Activated CD8-positive, alpha-beta memory T cell treated with anti-CD3 and anti-CD28 coated beads, Interleukin-2, amount 50 U/mL, for 48 hours (primary cell): ENCODE measurements around the gene CELSR2.
A peak's percentile ranks its signal among the peaks of the same experiment; 100 is the strongest.

Source experiments
- DNase-seq: peaks from one replicate; pipeline ENCODE4 v3.0.0-alpha.2; 2020

The CELSR2 gene

DNA sequence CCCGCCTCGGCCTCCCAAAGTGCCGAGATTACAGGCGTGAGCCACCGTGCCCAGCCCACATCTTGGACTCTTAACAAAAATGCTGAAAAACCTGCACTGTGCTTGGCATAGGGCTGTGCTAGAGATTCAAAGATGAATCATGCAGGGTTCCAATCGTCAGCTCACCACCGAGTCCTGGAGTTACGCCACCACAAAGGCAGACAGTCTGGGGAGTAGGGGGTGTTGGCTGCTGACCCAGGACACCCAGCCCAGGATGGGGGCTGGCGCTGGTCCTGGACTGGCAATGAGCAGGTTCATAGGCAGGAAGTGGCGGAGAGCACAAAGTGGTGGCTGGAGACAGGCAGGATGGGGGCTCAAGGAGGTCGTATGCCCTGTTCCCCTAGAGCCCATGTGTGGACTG, 17.6 kb downstream of the CELSR2 start:
- DNase-seq, result no peak

DNA sequence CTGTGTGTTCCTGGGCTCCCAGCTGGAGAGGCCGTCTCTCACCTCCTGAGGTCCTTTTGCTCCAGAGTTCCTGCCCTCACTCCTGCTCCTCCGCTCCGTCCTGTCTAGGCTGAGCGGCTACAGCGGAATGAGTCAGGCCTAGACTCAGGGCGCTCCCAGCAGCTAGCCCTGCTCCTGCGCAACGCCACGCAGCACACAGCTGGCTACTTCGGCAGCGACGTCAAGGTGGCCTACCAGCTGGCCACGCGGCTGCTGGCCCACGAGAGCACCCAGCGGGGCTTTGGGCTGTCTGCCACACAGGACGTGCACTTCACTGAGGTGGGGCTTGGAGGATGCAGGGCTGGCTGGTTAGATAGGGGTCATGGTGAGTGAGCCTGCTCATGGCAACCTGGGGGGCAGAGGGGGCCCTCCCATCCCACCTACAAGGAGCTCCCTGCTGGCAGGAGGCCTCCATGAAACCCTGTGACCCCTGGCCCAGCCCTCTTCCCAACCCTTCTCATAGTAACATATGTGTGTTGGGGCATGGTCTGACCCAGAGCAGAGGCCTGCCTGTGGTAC, 18.5 kb downstream of the CELSR2 start:
- no peak for DNase-seq

DNA sequence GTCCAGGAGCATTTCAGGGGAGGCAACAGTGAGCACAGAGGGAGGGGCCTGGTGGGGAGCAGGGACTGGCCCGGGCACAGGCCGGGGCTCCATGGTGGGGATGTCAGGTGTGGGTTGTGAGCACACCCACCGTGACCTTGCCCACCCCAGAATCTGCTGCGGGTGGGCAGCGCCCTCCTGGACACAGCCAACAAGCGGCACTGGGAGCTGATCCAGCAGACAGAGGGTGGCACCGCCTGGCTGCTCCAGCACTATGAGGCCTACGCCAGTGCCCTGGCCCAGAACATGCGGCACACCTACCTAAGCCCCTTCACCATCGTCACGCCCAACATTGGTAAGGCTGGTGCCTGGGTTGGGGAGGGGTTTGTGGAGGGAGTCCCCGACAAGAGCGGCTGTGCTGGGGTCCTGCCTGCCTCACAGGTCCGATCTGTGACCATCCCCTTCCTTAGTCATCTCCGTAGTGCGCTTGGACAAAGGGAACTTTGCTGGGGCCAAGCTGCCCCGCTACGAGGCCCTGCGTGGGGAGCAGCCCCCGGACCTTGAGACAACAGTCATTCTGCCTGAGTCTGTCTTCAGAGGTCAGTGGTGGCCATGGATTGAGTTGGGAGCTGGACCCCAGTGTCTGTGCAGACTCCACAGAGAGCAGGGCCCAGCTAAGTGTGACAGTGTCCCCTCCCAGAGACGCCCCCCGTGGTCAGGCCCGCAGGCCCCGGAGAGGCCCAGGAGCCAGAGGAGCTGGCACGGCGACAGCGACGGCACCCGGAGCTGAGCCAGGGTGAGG, 19.3 kb downstream of the CELSR2 start:
- no peak for DNase-seq

DNA sequence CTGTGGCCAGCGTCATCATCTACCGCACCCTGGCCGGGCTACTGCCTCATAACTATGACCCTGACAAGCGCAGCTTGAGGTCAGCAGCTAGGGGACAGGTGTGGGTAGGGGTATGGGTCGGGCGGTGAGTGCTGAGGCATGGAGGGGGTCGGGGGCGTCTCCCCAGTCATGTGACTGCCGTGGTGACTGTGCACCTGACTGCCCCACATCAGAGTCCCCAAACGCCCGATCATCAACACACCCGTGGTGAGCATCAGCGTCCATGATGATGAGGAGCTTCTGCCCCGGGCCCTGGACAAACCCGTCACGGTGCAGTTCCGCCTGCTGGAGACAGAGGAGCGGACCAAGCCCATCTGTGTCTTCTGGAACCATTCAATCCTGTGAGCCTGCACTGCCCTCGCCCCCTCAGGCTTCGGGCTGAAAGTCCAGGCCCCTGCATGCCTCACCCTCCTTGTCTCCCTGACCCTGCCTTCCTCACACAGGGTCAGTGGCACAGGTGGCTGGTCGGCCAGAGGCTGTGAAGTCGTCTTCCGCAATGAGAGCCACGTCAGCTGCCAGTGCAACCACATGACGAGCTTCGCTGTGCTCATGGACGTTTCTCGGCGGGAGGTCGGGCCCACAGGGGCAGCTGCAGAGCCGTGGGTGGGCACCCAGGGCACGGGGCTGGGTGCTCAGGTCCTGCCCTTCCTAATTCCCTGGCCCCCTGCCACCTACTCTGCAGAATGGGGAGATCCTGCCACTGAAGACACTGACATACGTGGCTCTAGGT, 20.1 kb downstream of the CELSR2 start:
- DNase-seq, result no peak

DNA sequence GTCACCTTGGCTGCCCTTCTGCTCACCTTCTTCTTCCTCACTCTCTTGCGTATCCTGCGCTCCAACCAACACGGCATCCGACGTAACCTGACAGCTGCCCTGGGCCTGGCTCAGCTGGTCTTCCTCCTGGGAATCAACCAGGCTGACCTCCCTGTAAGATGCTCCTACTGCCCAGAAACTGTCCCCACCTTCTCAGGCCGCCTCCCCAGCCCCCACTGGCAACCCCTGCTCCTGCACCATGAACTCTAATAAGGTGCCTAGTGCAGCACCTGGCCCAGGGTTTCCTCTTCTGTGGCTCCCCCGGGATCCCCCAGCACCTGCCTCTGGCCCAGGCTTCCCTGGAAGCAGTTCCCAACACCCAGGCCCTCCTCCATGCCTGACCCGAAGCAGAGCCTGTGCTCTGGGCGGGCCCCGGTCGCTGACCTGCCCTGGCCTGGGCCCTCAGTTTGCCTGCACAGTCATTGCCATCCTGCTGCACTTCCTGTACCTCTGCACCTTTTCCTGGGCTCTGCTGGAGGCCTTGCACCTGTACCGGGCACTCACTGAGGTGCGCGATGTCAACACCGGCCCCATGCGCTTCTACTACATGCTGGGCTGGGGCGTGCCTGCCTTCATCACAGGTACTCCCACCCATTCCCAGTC, 20.8 kb downstream of the CELSR2 start:
- no peak for DNase-seq

DNA sequence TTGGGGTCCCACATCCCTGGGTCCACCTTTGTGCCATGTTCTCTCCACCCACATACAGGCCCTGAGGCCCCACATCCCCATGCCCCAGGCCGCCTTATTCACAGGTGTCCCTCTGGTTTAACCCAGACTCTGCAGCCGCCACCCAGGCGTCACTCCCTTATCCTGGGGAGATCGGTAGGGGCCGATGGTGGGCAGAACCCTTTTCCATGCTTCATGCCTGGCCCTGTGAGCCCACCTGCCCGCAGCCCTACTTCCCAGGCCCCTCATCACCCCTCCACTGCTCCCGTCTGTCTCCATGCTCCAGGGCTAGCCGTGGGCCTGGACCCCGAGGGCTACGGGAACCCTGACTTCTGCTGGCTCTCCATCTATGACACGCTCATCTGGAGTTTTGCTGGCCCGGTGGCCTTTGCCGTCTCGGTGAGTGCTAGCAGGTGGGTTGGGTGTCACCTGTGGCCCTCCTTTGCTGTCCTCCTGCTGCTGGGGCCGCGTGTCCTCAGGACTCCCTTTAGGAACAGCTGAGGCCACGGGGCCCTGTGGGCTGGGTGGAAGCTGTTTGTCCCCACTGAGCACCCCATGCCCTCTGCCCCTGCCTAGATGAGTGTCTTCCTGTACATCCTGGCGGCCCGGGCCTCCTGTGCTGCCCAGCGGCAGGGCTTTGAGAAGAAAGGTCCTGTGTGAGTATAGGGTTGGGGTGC, 21.4 kb downstream of the CELSR2 start:
- DNase-seq, result no peak

DNA sequence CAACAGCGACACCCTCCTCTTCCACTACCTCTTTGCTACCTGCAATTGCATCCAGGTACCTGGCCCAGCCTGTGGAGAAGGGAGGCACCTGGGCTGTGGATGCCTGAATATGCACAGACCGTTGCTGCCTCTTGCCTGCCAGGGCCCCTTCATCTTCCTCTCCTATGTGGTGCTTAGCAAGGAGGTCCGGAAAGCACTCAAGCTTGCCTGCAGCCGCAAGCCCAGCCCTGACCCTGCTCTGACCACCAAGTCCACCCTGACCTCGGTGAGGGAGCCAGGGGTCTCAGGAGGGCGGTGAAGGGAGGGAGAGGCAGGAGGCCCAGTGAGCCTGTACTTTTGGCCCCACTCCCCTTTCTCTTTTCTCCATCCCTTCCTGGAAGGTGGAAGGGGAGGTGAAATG, 22.1 kb downstream of the CELSR2 start:
- DNase-seq, result no peak

DNA sequence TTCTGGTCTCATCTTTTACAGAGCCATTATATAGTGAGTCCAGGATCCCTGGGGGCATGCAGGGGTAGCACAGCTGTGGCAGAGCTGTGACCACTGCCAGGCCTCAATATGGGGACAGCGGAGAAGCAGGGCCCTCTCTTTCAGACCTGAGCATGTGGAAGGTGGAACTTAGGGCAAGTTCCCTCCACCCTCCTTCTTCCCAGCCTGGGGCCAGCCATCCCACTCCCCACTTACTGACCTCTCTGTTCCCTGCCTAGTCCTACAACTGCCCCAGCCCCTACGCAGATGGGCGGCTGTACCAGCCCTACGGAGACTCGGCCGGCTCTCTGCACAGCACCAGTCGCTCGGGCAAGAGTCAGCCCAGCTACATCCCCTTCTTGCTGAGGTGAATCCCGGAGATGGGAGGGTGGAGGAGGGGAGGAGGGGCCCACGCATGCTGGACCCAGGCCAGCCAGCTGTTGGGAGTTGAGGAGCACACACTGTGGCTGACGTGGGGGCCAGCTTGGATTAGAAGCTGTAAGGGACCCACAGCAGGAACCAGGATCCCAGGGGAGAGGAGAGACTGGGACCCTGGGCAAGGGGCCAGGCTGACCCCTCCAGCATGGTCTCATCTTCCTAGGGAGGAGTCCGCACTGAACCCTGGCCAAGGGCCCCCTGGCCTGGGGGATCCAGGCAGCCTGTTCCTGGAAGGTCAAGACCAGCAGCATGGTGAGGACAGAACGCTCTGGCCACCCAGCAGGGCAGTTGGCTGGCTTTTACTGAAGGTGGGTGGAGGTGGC, 22.9 kb downstream of the CELSR2 start:
- DNase-seq, result no peak

DNA sequence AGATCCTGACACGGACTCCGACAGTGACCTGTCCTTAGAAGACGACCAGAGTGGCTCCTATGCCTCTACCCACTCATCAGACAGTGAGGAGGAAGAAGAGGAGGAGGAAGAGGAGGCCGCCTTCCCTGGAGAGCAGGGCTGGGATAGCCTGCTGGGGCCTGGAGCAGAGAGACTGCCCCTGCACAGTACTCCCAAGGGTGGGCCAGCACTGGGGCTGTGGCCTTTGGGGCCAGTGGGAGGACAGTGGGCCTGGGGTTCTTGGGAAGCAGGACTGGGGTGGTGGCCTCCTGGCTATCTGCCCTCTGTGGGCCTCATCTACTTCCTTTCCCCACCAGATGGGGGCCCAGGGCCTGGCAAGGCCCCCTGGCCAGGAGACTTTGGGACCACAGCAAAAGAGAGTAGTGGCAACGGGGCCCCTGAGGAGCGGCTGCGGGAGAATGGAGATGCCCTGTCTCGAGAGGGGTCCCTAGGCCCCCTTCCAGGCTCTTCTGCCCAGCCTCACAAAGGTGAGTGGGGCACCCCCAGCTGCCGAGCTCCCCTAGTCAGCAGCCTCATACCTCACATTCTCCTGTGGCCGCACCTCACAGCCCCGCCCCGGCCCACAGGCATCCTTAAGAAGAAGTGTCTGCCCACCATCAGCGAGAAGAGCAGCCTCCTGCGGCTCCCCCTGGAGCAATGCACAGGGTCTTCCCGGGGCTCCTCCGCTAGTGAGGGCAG, 23.6 kb downstream of the CELSR2 start:
- DNase-seq, result no peak

DNA sequence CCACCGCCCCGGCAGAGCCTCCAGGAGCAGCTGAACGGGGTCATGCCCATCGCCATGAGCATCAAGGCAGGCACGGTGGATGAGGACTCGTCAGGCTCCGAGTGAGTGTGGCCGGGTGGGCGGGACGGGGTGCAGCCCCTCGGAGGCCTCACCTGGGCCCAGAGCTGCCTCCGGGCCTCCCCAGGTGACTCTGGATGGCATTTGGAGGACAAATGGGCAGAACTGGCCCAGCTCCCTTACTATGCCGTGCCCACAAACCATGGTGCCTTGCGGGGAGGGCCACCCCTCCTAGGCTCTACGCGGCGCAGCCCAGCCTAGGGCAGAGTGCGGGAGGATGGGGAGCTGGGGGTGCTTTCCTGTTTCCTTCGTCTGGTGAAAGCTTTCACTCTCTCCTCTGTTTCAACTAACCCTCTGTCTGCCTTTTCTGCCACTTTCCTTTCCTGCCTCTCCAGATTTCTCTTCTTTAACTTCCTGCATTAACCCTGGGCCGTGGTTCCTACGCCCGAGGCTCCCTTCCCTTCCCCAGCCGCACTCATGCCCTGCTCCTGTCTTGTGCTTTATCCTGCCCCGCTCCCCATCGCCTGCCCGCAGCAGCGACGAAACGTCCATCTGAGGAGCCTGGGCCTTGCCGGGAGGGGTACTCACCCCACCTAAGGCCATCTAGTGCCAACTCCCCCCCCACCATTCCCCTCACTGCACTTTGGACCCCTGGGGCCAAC, 24.4 kb downstream of the CELSR2 start:
- no peak for DNase-seq

DNA sequence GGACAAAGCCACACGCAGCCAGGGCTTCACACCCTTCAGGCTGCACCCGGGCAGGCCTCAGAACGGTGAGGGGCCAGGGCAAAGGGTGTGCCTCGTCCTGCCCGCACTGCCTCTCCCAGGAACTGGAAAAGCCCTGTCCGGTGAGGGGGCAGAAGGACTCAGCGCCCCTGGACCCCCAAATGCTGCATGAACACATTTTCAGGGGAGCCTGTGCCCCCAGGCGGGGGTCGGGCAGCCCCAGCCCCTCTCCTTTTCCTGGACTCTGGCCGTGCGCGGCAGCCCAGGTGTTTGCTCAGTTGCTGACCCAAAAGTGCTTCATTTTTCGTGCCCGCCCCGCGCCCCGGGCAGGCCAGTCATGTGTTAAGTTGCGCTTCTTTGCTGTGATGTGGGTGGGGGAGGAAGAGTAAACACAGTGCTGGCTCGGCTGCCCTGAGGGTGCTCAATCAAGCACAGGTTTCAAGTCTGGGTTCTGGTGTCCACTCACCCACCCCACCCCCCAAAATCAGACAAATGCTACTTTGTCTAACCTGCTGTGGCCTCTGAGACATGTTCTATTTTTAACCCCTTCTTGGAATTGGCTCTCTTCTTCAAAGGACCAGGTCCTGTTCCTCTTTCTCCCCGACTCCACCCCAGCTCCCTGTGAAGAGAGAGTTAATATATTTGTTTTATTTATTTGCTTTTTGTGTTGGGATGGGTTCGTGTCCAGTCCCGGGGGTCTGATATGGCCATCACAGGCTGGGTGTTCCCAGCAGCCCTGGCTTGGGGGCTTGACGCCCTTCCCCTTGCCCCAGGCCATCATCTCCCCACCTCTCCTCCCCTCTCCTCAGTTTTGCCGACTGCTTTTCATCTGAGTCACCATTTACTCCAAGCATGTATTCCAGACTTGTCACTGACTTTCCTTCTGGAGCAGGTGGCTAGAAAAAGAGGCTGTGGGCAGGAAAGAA, 25.5 kb downstream of the CELSR2 start:
- no peak for DNase-seq

DNA sequence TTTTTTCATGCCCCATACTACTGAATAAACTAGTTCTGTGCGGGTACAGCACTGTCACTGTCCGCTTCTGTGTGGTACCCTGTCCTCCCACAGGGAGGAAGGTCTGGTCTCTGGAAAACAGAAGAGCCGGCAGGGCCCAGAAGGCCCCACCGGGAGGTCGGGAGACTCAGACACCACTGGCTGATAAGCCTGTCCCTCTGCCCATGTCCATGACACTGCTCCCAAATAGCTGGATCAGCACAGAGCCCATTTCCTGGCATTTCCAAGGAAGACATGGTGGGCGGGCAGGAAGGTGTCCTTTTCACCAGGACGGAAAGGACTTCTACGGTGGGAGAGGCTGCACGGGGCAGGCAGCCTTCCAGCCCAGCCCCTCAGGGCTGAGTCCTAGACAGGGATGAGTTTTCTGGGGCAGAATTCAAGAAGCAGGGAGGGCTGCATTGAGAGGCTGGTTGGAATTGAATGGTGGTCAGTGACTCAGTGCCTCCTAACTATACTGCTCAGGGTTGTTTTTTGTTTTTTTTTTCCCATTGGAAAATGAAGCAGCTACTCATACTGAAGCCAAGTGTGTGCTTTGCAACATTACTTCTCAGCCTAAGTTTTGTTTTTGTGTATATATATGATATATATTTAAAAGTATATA, 26.5 kb downstream of the CELSR2 start:
- no peak for DNase-seq

DNA sequence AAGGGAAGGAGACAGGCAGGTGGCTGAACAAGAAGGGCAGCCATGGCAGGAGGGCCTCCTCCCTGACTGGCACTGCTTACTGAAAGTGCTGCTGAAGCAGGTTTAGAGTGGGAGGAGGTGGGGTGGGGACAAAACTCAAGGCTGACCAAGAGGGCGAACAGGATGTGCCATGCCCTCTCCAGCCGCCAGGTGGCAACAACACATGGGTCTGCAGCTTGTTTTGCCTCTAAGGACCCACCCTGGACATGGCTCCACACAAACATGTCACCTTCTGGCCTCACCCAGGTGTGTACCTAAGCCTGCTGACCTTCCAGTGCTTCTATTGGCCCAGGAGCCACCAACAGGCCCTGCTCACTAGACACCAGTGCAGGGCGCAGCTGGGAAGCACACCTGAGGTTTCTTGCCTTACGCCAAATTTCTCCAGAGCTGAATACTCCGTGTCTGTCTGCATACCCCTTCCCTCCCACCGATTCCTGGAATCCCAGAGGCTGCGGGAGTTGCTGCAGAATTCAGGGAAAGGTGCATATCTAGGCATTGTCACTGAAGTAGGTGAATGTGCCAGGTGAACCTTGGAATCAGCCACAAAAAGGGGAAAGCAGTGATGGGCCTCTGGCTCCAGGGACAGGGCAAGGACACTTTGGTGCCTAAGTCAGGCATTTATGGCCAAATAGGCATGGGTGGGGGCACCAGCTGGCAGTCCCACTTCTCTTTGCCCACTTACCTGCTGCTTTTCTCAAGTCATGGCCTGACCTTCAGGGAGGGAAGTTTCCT, 28.3 kb downstream of the CELSR2 start:
- peak; percentile 86 for DNase-seq

DNA sequence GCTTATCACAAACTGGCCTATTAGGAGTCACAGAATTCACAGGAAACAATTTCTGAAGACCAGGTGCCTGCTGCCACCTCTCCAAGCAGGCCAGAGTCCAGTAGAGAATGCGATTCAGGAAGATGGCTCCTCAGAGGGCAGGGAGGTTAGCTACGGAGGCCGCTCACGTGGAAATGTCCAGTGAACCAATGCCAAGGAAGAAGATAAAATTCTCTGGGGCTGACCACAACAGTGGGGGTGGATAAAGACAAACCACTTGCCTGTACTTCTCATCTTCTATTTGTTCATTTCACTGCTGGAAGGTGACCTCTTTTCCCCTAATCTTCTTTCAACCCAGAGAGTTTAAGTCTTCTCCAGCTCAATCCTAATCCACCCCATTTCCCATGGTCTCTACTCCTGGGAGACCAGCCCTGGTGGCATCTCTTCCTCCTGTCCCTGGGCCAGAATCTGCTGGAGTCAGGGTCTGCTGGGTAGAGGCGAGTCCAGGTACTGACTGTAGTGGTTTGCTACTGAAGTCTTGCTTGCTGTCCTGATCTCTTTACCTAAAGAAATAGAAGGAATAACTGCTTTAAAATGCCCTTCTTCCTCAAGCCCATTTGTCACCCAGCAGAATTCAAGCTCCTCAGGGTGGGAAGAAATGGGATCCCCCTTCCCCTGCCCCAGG, 30.4 kb downstream of the CELSR2 start:
- DNase-seq, result no peak

DNA sequence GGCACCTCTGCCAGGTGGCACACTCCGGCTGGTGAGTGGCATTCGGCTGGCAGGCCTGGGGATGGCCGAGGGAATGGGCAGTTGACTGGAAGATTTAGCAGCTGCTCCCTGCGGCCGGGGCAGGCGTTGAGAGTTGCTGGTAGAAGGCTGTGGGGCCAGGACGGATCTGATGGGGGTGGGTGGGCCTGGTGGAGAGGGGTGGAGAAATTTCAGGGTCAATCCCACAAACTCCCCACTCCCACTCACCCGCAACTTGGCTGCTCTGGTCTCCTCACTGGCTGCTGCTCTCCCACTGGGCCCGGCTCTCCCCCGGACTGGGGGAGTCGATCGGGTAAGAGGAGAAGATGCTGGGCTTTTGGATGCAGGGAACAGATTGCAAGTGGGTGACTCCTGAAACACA, 31.5 kb downstream of the CELSR2 start:
- DNase-seq, result no peak

DNA sequence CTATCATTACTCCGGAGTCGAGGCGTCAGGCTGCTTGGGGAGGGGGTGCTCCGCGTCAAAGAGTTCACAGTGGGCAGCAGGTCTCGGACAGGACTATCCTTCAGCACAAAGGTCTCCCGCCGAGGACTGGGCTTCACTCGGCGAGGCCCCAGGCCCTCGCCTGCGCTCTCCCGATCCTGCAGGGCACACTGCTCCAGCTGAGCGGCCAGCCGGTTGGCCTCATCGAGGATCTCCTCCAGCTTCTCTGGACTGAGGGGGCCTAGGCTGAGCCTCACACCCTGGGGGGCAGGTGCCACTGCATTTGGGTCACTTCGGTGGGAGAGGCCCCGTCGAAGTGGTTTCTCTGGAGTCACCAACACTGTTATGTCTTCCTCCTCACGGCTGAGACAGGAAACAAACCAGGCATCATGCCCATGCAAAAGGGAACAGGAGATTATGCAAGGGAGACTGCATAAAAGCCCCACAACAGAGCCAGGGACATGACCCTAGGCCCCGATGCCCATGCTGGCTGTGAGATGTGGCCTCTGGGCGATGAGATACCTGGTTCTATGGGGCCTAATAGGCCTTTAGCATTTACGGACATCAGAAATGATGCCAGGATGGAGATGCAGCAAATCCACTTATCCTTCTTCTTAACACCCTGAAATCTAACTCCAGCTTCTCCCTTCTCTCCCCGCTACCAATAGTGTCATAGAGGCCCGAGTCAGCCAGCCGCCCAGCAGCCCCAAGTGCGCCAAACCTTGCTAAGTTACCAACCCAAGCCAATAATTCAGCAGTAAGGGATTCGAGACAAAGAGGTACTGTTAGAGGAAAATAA, 32.5 kb downstream of the CELSR2 start:
- no peak for DNase-seq

DNA sequence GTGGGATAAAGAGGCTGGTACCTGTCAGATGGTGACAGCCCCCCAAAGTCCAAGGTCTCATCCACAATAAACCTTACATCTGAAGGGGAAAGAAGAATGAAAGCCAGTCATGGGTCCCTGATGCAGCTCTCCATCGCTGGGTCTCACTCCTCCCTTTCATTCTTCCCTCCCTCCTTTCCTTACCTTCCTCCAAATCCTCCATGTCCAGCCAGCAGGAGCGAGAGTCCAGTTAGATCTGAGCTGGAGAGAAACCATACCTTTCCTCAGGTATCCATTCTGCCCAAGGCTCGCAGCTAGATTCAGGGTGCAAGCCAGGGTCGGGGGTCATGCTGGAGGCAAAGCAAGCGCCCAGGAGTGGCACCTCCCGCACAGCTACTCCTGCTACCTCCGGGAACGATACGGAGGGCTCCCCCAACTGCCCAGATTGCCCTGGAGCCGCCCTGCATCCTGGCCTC, 33.2 kb downstream of the CELSR2 start:
- DNase-seq, result no peak
